Measurements from ENCODE around the gene JMJD1C.

The JMJD1C gene

GRCh38 chr10:63477927-63478326 is 12.2 kb upstream of the JMJD1C start:
- no peak for DNase-seq

DNA sequence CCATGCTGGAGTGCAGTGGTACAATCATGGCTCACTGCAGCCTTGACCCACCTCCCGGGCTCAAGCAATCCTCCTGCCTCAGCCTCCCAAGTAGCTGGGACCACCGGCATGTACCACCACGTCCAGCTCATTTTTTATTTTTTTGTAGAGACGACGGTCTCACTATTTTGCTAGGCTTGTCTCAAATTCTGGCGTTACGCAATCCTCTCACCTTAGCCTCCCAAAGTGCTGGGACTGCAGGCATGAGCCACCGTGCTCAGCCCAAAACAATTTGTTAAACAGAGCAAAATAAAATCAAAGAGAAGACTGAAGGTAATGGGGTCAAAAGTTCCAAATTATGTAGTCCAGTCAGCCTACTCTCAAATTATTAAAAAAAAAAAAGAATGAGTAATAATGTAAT is 8.7 kb upstream of the JMJD1C start:
- no peak for DNase-seq

DNA sequence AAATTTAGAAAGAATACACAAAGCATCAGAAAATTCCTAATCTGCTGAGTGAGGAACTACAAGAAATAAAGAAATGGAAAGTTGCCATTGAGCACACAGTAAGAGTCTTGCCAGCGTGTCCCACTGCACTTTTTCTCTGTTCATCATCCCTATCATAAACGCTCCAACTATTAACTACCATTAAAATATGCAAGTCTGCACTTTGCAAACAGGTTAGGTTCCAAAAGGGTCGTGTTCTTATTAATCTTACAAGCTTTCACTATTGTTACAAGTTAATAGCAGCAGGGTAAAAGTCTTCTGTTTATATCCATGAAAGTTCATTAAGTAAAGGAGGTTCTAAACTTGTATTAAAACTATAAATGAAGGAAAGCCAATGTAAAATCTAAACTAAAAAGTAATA is 5.2 kb upstream of the JMJD1C start:
- DNase-seq = no peak

- DNase-seq = peak; percentile 55
Measured at GRCh38 chr10:63468947-63469346, 3.2 kb upstream of the JMJD1C start.

GRCh38 chr10:63467841-63468240 is 2.1 kb upstream of the JMJD1C start:
- DNase-seq = peak; percentile 33

DNA sequence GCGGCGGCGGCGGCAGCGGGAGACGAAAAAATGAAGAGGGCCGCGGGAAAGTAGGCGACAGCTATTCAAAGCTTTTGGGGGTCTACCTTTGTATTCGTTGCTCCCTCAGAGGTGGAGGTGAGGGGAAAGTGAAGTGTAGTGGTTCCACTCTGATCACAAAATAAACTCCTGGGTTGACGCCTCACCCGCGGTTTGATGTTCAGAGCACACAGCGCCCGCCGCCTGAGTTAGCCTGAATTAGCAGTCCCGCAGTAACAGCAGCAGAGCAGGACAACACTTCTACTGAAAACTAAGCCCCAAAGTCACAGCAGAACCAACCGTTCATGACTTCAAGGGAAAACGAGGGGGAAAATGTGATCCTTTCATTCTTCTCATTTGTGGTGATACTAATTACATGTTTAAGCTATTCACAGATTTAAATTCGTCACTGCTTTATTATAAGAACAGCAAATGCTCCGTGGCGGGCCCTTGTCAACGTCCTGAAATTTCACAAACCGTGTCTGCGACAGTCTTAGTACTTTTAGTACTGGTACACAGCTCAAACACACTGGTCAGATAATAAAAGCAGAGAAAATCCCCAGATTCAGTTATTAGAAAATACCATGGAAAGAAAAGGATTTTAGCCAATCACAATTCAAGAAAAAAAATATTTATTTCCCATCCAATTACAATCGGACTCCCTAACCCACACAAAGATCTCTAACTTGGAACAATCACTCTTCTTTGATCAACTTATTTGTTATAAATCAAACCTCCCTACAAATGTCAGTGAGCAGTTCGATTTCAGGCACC is 563 bp upstream of the JMJD1C start:
- peak; percentile 61 for DNase-seq

GRCh38 chr10:63464402-63465292 is 1.1 kb downstream of the JMJD1C start:
- peak; percentile 69 for DNase-seq

DNA sequence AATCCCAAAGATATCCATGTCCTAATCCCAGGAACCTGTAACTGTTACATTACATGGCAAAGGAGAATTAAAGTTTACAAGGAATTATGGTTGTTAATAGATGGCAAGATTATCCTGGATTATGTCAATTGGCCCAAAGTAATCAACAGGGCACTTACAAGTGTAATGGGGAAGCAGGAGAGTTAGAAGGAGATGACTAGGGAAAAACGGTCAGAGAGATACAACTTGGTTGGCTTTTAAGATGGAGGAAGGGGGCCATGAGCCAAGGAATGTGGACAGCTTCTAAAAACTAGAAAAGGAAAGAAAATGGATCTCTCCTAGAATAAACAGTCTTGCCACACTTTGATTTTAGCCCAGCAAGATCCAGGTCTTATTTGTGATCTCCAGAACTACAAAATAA is 3.3 kb downstream of the JMJD1C start:
- DNase-seq = peak; percentile 63

DNA sequence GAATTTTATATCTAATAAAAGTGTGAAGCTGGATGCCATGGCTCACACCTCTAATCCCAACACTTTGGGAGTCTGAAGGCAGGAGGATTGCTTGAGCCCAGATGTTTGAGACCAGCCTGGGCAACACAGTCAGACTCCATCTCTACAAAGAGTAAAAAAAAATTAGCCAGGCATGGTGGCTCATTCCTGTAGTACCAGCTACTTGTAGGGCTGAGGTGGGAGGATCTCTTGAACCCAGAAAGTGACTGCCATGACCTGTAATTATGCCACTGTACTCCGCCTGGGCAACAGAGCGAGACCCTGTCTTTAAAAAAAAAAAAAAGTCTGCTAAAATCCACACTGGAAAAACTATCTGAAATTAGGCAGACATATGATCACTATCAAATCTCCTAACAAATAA is 7.6 kb downstream of the JMJD1C start:
- no peak for DNase-seq

GRCh38 chr10:63457594-63457993 is 8.2 kb downstream of the JMJD1C start:
- no peak for DNase-seq

DNA sequence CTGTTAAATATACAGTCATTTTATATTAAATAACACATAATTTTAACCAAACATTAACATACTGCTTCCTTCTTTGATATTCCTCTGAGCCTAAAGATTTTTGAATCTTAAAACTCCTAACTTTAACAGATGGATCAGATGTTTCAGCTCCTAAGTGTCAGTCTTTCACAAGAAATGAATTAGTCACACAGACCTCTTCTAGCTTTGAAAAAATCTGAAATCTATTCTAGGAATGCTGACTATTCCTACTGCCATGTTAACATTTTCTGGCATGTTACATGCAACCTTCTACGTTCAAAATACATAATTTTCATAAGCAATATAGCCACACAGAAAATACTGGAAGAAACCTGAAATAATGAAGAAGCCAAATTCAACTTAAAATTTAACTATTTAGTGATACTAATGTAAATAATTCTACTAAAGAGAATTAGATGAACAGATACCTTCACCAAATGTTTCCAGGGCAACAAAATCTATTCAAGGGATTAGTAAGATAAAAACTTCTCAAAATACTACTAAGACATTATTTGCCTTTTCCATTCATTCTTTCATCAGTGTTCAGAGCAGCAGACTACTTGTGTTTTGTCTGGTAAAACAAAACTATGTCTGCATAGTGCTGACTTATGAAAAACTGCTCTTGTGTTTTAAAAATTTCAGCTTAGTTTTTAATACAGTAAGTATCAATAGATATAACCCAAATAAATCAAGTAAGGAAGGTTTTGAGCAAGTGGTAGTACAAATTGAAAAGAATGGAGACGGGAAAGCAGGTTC is 9.2 kb downstream of the JMJD1C start:
- peak; percentile 39 for DNase-seq

DNA sequence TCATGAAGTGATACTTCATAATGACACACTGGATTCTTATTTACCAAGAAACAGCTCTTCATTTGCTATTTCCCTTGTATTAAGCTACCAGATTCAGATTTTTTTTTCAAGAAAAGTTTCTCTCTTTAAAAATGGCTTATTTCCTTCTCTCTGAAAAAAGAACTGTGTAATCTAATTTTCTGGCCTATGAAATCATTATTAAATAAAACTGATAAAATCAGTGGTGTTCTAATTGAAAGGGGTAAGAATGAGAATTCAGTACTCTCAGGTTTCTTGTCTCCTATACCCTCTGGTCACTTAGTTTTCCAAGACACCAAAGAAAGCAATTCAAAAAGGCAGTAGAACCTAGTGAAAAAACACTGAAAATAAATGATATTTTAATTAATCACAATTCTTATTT is 10.3 kb downstream of the JMJD1C start:
- DNase-seq = no peak

DNA sequence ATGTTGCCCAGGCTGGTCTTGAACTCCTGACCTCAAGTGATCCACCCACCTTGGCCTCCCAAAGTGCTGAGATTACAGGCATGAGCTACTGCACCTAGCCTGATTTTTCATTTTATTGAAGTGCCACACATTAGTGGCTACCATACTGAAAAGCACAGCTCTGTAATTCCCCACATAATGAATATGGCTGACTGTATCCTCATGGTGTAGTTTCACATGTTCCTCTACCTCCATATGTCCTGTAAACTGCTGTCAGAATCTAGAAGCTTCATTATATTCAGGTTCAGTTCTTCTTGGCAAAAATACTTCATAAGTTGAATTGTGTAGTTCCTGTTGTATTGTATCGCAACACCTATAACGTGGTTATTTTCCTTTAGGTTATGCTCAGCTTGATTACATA is 11.1 kb downstream of the JMJD1C start:
- no peak for DNase-seq

DNA sequence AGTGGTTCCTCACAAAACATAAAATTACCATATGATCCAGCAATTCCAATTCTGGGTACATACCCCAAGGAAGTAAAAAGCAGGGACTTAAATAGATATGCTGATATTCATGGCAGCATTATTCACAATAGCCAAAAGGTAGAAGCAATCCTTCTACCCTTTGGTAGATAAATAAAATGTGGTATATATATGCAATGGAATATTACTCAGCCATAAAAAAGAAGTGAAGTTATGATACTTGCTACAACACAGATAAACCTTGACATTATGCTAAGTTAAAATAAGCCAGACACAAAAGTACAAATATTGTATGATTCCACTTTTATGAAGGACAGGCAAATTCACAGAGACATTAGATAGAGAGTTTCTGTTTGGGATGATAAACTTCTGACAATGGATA is 13.3 kb downstream of the JMJD1C start:
- no peak for DNase-seq

DNA sequence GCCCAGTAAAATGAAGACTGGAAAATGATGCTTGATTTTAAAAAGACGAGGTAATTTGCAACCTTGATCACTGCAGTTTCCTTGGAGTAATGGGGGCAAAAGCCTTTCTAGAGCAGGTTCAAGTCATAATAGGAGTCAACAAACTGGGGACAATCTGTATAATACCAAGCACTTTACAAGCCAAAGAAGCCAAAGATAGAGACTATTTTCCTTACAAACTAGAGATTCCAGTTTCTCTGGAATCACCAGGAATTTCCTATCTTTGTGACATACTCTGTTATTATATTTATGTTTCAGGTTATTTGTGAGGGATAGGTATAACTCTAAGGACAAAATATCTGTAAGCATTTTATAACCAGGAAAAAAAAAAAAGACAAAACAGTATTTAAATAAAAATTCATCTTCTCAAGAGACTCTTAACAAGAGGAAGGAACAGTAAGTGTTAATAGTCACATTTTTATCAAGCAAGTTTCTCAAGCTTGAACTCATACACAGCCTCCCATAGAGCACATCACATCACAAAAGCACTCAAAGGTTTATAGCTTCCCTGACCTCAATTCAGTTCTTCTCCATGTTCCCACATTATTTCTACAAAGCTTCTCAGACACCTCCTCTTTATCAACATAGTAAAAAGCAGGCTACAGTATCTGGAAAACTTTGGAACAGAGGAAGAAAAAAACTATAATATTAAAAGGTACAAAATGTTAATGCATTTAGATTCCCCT is 18.9 kb downstream of the JMJD1C start:
- no peak for DNase-seq

GRCh38 chr10:63441404-63441803 is 24.4 kb downstream of the JMJD1C start:
- DNase-seq = no peak

DNA sequence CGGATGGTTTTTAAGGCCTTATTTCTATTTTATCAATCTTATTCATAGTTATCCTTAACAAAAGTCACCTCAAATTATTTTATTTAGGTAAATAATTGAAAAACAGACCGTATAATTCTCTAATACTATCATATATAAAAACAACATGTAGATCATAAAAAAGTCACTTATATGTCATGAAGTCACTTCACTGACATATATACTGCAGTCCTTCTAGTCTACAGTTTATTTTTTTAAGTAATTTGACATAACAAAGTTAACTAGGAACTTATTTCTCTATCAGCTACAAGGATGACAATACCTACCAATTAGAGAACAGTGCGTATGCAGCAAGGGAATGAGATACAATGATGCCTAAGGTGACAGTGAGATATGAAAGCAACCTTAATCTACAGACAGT is 26.2 kb downstream of the JMJD1C start:
- DNase-seq = no peak

GRCh38 chr10:63438506-63439498 is 27.0 kb downstream of the JMJD1C start:
- DNase-seq = no peak

- peak; percentile 48 for DNase-seq
Measured at GRCh38 chr10:63437116-63437949, 28.4 kb downstream of the JMJD1C start.

DNA sequence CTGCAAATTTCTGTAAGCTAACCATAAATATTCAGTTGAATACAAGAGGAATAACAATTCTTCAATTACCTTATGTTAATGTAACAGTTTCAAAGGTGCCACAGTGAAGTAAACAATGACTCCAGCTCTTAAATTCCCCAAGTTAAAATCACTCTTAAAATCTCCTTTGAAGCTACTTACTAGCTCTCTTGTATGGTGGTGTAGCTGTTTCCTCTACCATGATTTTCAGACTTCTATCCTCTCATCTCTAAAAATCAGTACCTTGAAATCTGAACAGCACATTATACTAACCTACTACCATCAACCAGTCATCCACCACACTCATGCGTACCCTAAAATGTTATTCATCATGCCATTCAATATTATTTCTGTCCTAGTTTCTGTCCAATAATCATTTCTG is 29.6 kb downstream of the JMJD1C start:
- DNase-seq = no peak

All from MV-4-11 (cell line).